GM19328 (cell line): Measurements from ENCODE around the gene TBC1D22A.

ENCODE experiments used
- ATAC-seq: cut with Tn5 transposase; IDR thresholded peaks from one replicate; pipeline ENCODE4 v1.9.1; 2021; ENCODE audit warnings: mild to moderate bottlenecking, moderate library complexity; ENCODE audit not compliant: unreplicated experiment

Gene TBC1D22A

DNA sequence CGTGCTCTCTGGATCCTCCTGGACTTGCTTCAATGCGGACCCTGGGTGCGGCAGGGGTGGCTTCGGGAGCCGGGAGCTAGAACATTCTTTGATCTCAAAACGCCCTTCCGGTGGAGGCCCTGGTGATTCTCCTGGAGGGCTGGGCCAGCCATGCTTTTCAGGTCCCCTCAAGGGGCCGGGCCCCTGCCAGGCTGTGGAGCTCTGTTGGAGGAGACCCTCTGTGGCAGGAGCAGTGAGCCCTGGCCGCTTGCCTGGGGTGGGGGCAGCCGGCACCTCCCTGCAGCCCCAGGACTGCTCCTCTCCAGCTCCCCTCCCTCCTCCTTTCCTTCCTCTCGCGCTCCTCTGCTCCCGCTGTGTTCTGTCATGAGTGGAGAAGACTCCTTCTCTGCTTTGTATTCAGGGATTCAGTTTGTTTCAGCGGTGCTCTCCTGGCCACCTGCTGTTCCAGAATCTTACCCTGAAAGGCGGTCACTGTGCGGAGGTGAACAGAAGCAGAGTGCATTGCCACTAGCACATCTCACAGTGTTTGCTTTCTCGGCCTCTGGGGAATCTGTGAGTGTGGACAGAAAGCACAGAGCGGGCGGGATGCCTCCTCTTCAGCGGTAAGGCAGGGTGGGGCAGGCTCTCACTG lies 289.1 kb downstream of the TBC1D22A start:
- no peak for ATAC-seq

DNA sequence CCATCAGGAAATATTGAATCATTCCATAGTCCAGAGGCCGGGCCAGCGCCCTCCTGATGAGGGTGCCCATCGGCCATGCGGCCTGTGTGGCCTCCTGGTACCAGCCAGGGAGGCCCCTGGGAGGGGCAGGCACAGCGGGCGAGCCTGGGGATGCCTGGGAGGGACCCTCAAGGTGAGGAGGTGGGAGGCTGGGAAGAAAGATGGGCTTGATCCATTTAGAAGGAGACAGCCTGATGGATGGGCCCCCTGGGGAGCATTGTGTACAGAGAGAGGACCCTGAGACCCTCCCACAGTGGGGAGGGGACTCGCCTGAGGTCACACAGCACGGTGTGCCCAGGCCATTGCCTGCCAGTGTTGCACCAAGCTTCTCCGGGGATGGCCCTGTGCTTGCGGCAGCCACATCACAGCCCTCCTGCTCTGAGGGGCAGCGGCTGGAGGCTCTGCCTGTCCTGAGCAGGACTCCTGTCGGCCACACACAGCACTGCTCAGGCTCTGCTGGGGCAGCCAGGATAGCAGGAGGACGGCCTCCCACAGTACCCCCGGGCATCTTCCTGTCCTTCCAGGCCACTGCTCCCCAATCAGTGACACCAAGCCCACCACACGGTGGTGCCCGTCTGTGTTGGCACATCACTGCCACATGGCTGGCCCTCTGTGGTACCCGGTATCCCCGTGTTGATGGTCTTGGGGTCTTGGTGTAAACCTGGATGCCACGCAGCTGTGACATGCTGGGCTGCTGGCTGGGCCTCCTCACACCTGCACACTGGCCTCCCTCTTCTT lies 290.0 kb downstream of the TBC1D22A start:
- no peak for ATAC-seq

DNA sequence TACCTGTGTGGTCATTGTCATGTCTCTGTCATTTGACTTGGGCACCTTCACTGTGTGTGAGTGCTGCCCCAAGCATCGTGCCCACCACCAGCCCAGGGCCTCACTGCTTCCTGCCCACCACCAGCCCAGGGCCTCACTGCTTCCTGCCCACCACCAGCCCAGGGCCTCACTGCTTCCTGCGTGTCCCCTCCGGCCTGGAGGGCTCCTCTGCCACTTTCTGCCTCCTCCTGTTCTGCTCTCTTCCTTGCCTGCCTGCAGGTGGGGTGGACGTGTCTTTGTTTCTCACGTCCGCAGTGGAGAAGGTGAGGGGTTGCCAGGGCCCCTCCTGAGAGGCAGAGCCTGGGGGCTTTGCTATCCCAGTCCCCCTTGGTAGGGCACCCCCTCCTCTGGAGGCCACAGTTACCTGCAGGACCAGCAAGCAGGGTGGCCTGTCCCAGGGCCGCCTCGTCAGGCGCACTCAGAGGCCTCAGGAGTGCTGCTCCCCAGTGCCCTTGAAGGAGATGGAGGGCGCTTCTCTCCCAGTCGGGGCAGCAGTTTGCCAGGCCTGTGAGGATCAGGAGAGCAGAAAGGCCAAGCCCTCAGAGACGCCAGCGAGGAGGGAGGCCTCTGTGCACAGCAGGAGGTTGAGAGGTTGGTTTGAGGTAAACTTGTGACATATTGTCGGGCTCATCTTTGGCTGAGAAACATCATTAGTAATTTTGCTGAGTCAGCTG lies 290.7 kb downstream of the TBC1D22A start:
- no peak for ATAC-seq

DNA sequence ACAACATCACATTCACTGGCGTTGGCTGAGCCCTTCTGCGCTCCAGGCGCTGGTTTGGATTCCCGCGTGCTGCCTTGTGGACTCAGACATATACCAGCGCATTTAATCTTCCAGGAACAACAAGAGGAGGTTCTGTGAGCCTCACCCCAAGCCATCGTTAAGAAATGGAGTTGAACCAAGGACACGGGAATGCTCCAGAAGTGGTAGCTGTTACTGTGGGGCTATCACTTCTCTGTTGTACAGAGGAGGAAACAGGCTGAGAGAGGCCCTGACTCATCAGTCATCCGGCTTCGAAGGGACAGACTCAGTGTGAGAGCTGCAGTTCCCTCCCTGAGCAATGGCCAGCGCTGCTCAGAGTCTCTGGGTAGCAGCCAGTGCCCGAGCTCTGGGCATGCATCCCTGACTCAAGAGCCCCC lies 291.3 kb downstream of the TBC1D22A start:
- ATAC-seq, result no peak

DNA sequence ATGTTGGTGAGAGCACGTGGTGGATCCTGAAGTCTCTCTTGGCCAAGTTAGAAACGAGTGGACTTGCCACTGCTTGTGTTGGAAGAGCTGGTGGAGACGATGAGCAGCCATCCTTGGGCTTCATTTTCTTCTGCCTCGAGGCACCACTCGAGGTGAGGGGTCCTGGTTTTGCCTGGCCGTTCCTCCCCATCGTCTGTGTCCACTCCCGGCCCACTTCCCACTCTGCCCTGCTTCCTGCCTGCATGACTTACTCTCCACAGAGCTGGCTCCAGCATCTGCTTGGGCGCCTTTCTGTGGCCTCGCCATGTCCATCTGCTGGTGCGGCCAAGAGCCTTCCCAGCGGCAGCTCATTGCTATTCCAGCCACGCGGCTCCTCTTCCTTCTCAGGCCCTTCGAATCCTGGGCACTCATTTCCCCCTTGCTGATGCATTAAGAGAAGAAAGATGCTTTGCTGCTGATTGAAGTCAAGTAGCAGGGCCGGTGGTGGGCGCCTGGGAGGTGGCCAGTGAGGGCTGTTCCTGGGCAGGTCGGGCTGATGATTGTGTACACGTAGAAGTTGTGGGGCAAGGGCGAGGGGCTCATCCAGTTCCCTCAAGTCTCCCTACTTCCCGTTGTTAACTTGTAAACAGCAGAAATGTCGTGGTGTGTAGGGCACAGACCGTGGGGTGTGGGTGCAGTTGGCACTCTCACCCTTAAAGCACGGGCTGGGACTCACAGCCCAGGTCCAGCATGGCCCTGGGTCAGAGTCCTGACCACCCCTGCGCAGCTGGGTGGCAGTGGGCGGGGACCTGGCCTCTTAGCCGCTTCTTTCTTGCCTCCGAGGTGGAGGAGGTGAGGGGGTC lies 292.0 kb downstream of the TBC1D22A start:
- ATAC-seq, result no peak

DNA sequence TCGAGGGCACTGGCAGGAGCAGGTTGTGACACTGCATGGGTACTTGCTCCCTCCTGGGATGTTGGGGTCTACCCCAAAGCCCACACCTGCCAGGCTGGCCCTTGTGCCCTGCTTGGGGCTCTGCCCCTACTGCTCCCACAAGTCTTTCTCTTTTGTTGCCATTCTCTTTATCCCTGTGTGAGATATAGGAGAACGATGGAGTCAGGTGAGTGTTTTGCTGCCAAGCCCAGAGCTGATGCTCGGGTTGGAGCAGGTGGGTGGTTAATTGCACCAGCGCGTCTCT lies 292.6 kb downstream of the TBC1D22A start:
- ATAC-seq, result no peak

DNA sequence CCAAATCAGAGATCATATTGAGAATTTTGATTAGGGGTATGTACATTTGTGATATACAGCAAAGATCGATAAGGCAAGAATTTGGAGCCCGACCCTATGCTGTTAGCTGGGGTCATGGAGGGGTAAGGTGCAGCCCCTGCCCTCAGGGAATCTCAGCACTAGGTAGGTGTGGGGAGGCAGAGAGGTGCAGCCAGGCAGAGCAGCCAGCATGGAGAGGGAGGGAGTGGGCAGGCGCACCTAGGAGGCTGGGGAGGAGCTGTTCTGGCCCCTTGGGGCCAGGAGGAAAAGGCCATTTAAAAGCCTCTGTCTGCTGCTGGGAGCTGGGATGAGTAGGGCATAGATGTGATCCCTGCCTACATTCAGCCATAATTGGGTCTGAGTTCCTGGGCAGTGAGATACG lies 293.0 kb downstream of the TBC1D22A start:
- ATAC-seq, result no peak

DNA sequence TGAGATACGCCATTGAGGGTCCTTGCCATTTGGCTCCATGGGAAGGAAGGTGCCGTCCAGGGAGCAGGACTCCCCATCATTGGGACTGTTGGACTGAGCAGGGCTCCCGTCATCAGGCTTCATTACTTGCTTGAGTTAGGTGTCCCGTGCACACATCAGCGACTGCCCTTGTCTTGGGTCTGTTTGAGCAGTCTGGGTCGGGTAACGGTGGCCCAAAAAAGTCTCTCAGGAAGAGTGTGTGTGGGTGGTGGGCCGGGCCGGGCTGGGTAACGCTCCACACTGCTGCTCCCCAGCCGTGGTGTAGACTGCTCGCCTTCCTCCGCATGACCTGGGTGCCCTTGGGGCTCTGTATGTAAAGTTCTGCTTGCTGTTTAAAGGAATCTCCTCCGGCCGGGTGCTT lies 293.5 kb downstream of the TBC1D22A start:
- ATAC-seq, result no peak

DNA sequence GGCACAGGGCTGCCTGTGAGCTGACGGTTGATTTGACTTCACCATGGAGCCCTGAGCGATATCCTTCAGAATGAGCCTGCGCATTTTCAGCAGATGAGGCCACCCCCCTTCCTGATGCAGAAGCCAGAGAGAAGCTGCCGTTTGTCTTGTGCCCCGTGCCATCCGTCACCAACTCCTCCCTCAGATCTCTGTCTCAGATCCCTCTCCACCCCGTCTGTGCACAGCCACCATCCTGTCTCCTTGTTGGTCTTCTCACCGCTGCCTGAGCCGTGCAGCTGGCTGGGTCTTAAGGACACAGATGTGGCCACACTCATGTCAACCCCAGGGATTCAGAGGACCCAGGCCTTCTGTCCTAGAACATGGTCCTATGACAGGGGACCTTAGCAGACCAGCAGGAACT lies 293.9 kb downstream of the TBC1D22A start:
- ATAC-seq, result no peak

DNA sequence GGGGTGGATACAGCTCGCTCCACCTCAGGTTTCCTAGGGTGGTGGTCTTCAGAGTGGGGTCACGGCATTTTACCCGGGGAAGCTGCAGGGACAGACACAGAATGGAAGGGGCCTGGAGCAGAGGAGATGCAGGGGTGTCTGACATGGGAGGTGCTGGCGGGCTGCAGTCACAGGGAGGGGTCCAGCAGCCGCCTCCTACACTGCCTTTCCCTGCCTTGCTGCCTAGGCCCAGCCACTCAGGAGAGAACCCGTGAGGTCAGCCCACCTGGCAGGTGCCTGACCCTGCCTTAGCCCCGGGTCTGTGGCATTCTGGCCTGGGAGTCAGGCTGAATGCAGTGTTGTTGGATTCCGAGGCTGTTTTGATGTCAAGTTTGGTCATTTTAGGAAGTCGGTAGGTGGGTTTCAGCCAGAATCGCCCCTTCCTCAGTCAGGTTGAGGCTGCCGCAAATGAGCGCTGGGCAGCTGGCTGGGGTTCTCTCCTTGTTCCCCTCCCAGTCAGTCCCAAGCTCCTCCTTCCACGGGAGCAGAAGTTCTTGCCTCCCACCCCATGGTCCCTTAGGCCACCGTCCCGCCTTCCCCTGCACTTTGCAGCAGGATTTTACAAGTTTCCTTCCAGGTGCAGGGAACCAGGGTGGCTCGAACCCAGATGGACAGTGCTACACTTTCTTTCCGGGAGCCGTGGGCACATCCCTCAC lies 294.5 kb downstream of the TBC1D22A start:
- no peak for ATAC-seq

DNA sequence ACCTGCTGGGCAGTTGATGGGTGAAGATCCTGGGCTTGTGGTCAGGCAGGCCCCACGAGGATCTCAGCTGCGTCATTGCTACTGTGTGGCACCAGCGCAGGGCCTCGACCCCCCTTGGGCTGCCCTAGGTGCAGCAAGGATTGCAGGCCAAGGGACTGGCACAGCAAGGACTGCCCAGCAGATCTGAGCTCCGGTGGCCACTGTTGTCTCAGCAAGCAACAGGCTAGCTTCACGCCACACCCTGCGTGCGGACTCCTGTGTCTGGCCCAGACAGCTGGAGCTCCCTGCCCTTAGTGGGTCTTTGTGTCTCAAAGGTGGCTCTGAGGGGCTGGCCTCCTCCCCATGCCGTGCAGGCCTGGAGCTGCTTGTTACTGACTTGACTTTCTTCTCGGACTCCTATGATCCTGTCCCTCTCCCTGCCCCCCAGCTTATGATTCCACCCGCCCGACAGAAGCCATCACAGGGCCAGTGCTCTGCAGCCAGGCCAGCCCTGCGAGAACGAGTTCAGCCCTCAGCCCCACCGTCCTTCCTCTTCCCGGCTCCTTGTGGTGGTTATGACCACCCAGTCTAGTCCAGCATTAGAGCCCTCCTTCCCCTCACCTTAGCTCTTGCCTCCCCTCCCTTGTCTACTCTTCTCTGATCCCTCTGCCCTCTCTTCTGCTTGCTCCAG lies 295.6 kb downstream of the TBC1D22A start:
- ATAC-seq, result no peak

DNA sequence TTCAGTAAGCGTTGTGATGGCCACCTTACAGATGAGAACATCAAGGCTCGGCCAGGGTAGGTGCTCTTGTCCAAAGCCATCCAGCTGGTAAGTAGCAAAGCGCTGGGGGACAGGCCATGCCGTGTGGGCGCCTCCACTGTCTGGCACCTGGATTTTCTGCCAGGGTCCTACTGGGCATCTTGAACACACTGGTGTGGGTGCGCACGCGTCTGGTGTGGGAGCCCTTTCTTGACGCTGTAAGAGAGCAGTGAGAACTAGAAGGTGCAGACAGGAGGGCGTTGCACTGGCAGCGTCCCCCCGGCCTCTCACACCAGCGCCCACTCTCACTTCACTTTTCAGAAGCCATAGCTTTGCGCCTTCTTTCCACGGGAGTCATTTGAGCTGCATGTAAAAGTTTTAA lies 296.6 kb downstream of the TBC1D22A start:
- no peak for ATAC-seq

DNA sequence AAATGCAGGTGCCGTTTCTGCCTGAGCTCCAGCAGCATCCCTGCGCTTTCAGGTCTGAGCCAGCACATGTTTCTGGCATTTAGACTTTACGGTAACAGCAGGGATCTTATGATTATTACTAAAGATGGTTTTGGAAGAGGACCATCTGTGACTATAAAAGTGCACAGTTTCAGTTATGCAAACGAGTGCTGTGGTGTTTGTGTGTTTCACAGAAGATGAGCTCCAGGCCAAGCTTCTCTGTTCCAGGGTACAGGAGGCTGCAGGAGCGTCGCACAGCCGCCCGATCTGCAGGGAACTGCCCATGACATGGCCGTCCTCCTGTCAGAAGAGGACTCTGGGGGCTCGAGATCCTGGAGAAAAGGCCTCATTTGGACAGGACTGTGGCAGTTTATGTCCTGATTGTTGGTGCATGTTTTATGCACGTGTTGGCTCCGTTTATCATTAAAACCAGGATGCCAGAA lies 297.3 kb downstream of the TBC1D22A start:
- no peak for ATAC-seq

DNA sequence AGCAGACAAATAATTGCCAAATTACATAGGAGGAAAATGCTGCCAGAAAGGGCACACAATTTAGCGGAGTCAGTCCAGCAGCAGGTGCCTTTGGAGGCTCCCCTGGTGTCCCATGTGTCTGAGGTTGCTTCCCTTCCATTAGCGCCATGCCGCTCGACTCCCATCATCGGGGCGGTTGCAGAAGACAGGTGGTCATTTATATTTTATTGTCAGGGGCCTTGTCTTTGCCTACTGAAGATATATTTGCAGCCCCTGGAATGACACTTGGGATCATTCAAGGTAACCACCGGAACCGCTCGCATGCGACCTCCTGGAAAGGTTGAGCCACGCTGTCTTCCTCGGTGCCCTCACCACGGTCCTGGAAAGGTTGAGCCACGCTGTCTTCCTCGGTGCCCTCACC lies 298.3 kb downstream of the TBC1D22A start:
- ATAC-seq, result no peak

DNA sequence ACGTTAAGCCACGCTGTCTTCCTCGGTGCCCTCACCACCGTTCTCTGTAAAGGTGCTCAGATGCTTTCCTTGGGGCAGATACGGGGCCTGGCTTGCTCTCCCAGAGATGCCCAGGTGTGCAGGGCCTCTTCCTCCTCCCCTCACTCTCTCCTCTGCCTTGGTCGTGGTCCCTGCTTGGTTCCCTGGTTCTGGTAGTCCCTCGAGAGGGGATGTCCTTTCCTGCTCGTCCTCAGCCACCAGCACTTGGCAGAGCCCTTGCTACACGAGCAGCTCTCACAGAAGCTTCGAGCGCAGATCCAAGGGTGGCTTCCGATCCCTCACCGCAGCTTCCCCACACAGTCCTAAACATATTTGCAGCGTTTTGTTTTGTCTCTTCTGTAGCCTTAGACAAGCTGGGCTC lies 298.8 kb downstream of the TBC1D22A start:
- ATAC-seq, result no peak

DNA sequence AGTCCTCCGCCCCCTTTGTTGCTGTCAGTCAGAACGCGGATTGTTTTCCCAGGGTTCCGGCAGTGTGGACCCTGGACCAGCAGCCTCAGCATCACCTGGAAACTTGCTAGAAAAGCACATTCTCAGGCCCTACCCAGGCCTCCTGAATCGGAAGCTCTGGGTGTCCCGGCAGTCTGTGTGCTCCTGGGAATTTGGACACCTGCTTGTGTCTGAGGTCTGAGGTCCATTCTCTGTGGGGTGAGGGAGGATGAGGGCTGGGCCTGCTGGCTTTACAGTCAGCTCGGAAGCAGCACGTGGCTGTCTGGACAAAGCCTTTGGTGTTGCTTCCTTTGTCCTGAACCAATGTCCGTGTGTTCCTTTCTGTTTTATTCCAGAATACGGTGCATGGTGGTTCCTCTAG lies 299.7 kb downstream of the TBC1D22A start:
- ATAC-seq, result no peak

DNA sequence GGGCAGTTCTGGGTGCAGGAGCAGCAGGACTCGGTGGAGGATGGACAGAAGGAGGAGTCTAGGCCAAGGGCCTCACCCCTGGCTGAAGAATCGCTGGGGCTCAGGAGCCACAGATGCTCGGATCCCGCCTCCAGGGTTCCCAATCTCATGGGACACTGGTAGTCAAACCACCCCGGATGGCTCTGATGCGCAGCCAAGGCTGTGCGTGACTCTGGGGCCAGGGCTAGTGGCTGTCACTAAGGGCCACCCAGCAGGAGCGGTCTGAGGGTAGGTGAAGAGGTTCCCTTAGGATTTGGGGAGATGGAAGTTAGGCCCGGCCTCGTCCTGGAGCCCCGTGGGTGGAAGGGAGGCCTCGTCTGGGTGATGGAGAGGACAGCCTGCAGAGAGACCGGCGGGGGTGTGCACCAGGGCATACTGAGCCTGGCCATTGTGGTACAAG lies 300.6 kb downstream of the TBC1D22A start:
- ATAC-seq, result no peak

DNA sequence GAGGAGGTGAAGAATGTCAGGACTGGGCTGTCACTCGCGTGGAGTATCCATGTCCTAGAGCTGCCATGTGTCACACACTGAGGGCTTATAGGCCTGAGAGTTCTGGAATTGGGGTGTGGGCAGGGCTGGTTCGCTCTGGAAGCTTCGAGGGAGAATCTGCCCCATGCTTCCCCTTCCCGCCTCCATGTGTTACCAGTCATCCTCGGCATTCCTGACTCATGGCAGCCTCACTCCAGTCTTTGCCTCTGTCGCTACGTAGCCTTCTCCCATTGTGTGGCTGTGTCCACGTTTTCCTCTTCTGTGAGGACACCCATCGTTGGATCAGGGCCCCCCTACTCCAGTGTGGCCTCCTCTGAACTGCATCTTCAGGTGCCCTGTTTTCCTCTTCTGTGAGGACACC lies 301.2 kb downstream of the TBC1D22A start:
- ATAC-seq, result no peak

DNA sequence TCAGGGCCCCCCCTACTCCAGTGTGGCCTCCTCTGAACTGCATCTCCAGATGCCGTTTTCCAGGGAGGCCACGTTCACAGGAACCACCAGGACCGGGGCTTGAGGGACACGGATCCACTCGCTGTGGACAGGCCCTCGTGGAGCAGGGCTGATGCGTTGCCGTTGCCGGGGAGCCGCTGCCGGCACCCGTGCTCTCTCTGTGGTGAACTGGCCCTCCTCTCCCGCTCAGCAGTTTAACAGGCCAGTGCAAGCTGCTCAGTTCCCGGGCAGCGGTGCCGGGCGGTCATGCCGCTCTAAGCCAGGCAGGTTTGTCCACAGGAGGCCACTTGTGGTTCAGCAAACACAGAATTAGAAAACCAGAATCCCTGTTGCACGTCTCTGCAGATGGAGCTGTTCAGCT lies 301.6 kb downstream of the TBC1D22A start:
- no peak for ATAC-seq

DNA sequence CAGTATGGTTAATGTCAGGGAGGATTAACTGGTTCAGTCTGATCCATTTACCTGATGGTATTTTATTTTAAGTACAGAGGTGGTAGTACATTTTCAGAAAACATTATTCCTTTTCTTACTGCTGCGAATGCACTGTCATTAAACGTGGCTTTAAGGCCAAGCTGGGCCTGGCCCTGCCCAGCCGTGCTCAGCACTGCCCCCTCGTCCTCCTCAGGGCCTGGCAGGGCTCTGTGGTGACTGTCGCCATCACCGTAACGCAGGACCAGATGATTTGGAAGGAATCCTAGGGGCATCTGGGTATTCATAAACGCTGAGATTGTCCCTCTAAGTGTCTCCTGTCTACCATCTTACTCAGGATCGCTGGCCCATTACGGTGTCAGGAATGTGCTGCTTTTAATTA lies 302.0 kb downstream of the TBC1D22A start:
- no peak for ATAC-seq
